H1 (cell line): ENCODE data around the gene TCF25. TPM values are rescaled to one million over a fixed set of nuclear protein-coding genes. Genes with fewer than 3 reads are reported as not detected.
A peak's percentile ranks its signal among the peaks of the same experiment; 100 is the strongest.

Experiments
- CHD7 ChIP-seq: fragments of 300-600 bp; sonication (generic); IDR thresholded peaks from 2 replicates; pipeline ENCODE4 v1.7.1; 2012; ENCODE audit warnings: low read length, moderate library complexity, mild to moderate bottlenecking, inconsistent platforms; ENCODE audit not compliant: insufficient replicate concordance
- FOSL1 ChIP-seq: IDR thresholded peaks from 2 replicates; pipeline ENCODE4 v1.6.1; 2011; ENCODE audit warnings: mild to moderate bottlenecking, low read depth, low read length, moderate library complexity; ENCODE audit not compliant: insufficient read depth
- GTF2F1 ChIP-seq: IDR thresholded peaks from 2 replicates; pipeline ENCODE4 v1.6.1; 2012; ENCODE audit warnings: low read depth, low read length, improper control_type of control experiment, borderline replicate concordance
- POLR2A ChIP-seq, 2 experiments: IDR thresholded peaks; 1 replicate in 1 of 2; 2 replicates in 1 of 2; pipeline ENCODE4 v1.6.1; 2011; ENCODE audit warnings: low read depth in 2 of 2, low read length in 2 of 2, mild to moderate bottlenecking in 2 of 2; ENCODE audit errors: control extremely low read depth in 1 of 2
- RAD21 ChIP-seq, 2 experiments: IDR thresholded peaks in 1 of 2; conservative IDR thresholded peaks in 1 of 2; 2 replicates each; pipeline ENCODE4 v1.6.1; 2011; ENCODE audit warnings: low read depth in 2 of 2, low read length in 2 of 2, improper control_type of control experiment in 1 of 2, inconsistent platforms in 1 of 2, mild to moderate bottlenecking in 1 of 2, moderate library complexity in 1 of 2
- SIN3A ChIP-seq, 2 experiments: IDR thresholded peaks in 1 of 2; conservative IDR thresholded peaks in 1 of 2; 2 replicates each; pipeline ENCODE4 v1.6.1; 2011 to 2012; ENCODE audit warnings: low read length in 2 of 2, improper control_type of control experiment in 1 of 2, low read depth in 1 of 2, mild to moderate bottlenecking in 1 of 2
- SP2 ChIP-seq: IDR thresholded peaks from 2 replicates; pipeline ENCODE4 v1.6.1; 2012; ENCODE audit warnings: mild to moderate bottlenecking, low read length, inconsistent platforms
- TAF1 ChIP-seq: IDR thresholded peaks from 2 replicates; pipeline ENCODE4 v1.6.1; 2011; ENCODE audit warnings: mild to moderate bottlenecking, low read depth, low read length
- TBP ChIP-seq: IDR thresholded peaks from 2 replicates; pipeline ENCODE4 v1.6.1; 2011; ENCODE audit warnings: low read depth, low read length, improper control_type of control experiment
- polyA plus RNA-seq, 7 experiments: library from polyadenylated mRNA; depleted of rRNA in 3 of 7; stranded (reverse) in 5 of 7; unstranded in 2 of 7; fragments of >200 nt in 5 of 7; fragments of 200-250 nt in 2 of 7; gene quantifications; 1 replicate in 5 of 7; 2 replicates in 1 of 7; 4 replicates in 1 of 7; pipeline versions ENCODE4 v1.2.1 to v1.2.3, GENCODE V29; 2011 to 2013; ENCODE audit warnings: missing spikeins in 2 of 7, mixed read lengths in 2 of 7
- total RNA-seq: library from RNA; stranded (reverse); fragmentation: NEBNext Ultra II Directional; extraction: Animal tissue kit (Norgen Biotek cat#: 25700); gene quantifications from 2 replicates; pipeline ENCODE4 v1.2.1, GENCODE V29; 2021

Gene TCF25
- total and polyA plus RNA-seq, 2 of the 8 experiments (the other 6 are each of a cell fraction or from before 2014, with no cell fraction given) = 78.1 to 102 TPM

- no peak for TF ChIP-seq FOSL1
- peak; percentile 93 for TF ChIP-seq TAF1
- TF ChIP-seq GTF2F1 = 0 out of 2 replicates have a peak, but pooled peaks have one; percentile 44
- 0 out of 4 replicates have a peak, but pooled peaks of 1 of the 2 experiments have one; percentile 8 for TF ChIP-seq RAD21 (IDR thresholded peaks at IDR 0.05 in 1 of 2, conservative IDR thresholded peaks at IDR 0.05 in 1 of 2; ENCODE audit: low read depth in 2 of 2, low read length in 2 of 2)
- TF ChIP-seq SP2 = no peak
- TF ChIP-seq TBP = peak; percentile 94
- peak in 1 of 2 experiments; percentile 97; a peak in 2 of 3 replicates for TF ChIP-seq POLR2A (IDR thresholded peaks at IDR 0.05; ENCODE audit: control extremely low read depth in 1 of 2, low read depth in 2 of 2, low read length in 2 of 2)
- no peak for TF ChIP-seq CHD7
- TF ChIP-seq SIN3A (conservative IDR thresholded peaks at IDR 0.05 in 1 of 2, IDR thresholded peaks at IDR 0.05 in 1 of 2; ENCODE audit: low read depth in 1 of 2, low read length in 2 of 2) = 0 out of 4 replicates have a peak, but pooled peaks of 1 of the 2 experiments have one; percentile 63
These were observed 49.7 kb downstream of the TCF25 start, which contains the start of gene TUBB3 (continued) for GRCh38 chr16:89922884-89923639.
